Uterus (tissue), 2 donors: ENCODE data around the gene IER2.

Experiments
- POLR2A ChIP-seq, 2 donors: fragments of 450-650 bp; IDR thresholded peaks; one replicate each; pipeline ENCODE4 v1.6.1; 2016; ENCODE audit warnings: antibody characterized with exemption in 2 of 2, mild to moderate bottlenecking in 1 of 2, moderate library complexity in 1 of 2
- TF ChIP-seq, protein P1 (sequence below), 4 experiments: fragments of 200-600 bp in 2 of 4; fragments of 450-650 bp in 2 of 4; sonication (generic) in 2 of 4; IDR thresholded peaks; one replicate each; pipeline ENCODE4 v1.5.1; 2016 to 2019; ENCODE audit warnings: antibody characterized with exemption in 4 of 4, mild to moderate bottlenecking in 2 of 4, moderate library complexity in 1 of 4

DNA sequence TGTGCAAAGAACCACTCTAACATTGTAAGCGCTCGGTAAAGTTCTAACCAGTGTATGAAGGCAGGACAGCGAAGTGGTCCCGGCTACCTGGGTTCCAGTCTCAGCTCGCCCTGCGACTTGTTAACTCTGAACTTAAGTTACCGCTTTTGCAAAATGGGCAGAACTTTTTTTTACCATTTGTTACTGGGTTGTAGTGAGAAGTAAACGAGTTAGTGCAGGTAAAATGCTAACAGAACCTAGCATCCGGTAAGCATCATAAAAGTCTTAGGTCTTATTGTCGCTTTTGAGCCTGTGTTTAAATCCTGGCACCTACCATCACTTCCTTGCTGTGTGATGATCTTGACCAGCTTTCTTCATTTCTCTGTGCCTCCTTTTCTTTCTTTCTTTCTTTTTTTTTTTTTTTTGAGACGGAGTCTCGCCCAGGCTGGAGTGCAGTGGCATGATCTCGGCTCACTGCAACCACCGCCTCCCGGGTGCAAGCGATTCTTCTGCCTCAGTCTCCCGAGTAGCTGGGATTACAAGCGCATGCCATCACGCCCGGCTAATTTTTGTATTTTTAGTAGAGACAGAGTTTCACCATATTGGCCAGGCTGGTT is 32.9 kb upstream of the IER2 start:
- TF ChIP-seq POLR2A (IDR thresholded peaks at IDR 0.05) = no peak
- TF ChIP-seq, protein P1, sequence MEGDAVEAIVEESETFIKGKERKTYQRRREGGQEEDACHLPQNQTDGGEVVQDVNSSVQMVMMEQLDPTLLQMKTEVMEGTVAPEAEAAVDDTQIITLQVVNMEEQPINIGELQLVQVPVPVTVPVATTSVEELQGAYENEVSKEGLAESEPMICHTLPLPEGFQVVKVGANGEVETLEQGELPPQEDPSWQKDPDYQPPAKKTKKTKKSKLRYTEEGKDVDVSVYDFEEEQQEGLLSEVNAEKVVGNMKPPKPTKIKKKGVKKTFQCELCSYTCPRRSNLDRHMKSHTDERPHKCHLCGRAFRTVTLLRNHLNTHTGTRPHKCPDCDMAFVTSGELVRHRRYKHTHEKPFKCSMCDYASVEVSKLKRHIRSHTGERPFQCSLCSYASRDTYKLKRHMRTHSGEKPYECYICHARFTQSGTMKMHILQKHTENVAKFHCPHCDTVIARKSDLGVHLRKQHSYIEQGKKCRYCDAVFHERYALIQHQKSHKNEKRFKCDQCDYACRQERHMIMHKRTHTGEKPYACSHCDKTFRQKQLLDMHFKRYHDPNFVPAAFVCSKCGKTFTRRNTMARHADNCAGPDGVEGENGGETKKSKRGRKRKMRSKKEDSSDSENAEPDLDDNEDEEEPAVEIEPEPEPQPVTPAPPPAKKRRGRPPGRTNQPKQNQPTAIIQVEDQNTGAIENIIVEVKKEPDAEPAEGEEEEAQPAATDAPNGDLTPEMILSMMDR (IDR thresholded peaks at IDR 0.05) = no peak
